Activated B cell treated with CpG ODN at 0.5 μM for 24 hours (primary cell): ENCODE data around the gene AGAP1. TPM values are rescaled to one million over a fixed set of nuclear protein-coding genes. Genes with fewer than 3 reads are reported as not detected.

Experiments used
- ATAC-seq: fragments of 200-7000 bp; cut with Tn5 transposase; one replicate; pipeline ENCODE4 v1.10.0; 2021; ENCODE audit warnings: low read depth, mild to moderate bottlenecking, moderate library complexity
- CTCF ChIA-PET: fragments of 350-600 bp; sonication (Branson Sonifier 250); formaldehyde crosslinking; loops from one replicate; lab custom pipeline; 2021; ENCODE audit warnings: antibody characterized with exemption; lab: Charles Lee
- POLR2A ChIA-PET: fragments of 350-600 bp; sonication (Branson Sonifier 250); formaldehyde crosslinking; loops from one replicate; lab custom pipeline; 2021; ENCODE audit warnings: antibody characterized with exemption; lab: Charles Lee
- DNase-seq: peaks from one replicate; pipeline ENCODE4 v3.0.0; 2022
- H3K27ac Mint-ChIP-seq: one replicate; pipeline ENCODE4 v1.8.0; 2020; ENCODE audit warnings: mixed read lengths
- H3K27me3 Mint-ChIP-seq: one replicate; pipeline ENCODE4 v1.8.0; 2021; ENCODE audit warnings: mixed read lengths
- H3K36me3 Mint-ChIP-seq: one replicate; pipeline ENCODE4 v1.8.0; 2021; ENCODE audit warnings: low read depth, mixed read lengths
- H3K4me1 Mint-ChIP-seq: one replicate; pipeline ENCODE4 v1.8.0; 2021; ENCODE audit warnings: mixed read lengths
- H3K4me3 Mint-ChIP-seq: one replicate; pipeline ENCODE4 v1.8.0; 2020; ENCODE audit warnings: mild to moderate bottlenecking, mixed read lengths
- H3K9me3 Mint-ChIP-seq: one replicate; pipeline ENCODE4 v1.8.0; 2020; ENCODE audit warnings: mixed read lengths
- intact Hi-C: fragments of 100-400 bp; cut with micrococcal nuclease; formaldehyde crosslinking; loops from one replicate; pipeline ENCODE4 v1.15.1; 2024
- total RNA-seq: library from RNA; stranded (reverse); gene quantifications from 2 replicates; pipeline ENCODE4 v1.2.3, GENCODE V29; 2022
- TF ChIP-seq, protein P1 (sequence below): fragments of 200-600 bp; IDR thresholded peaks from one replicate; pipeline ENCODE4 v1.8.0; 2022; ENCODE audit warnings: antibody characterized with exemption, mild to moderate bottlenecking

AGAP1 gene
- total RNA-seq, 1 donor from 2014 or later, result not detected

DNA sequence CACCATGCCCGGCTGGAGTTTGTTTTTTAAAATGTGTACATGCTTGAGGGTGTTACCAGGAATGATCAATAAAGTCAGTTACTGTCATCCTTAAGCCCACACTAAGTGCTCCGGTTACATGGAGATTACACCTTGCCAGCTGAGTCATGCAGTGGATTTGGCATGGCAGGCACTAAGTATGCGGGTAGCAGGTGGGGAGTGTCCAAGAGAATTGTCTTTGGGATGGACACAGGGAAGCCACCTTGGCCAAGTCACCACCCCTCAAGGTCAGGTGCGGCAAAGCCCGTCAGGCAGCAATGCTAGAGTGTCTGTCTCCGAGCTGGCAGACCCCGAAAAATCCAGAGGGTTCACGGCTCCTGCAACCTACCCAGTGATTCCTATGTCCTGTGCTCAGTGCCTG lies 619.6 kb downstream of the AGAP1 start:
- Mint-ChIP-seq H3K27ac (no peak overlapping the region), H3K9me3 (no peaks in the 10 kb centered on the region), H3K36me3 (no peaks in the 10 kb centered on the region), H3K4me1 (no peaks in the 10 kb centered on the region), H3K27me3 (peaks cover 3% of the 10 kb centered on the region), H3K4me3 (no peak overlapping the region)
- POLR2A ChIA-PET, result no interaction called here
- ATAC-seq (no peak), DNase-seq (no peak)
- CTCF ChIA-PET, result no interaction called here
- TF ChIP-seq, protein P1, sequence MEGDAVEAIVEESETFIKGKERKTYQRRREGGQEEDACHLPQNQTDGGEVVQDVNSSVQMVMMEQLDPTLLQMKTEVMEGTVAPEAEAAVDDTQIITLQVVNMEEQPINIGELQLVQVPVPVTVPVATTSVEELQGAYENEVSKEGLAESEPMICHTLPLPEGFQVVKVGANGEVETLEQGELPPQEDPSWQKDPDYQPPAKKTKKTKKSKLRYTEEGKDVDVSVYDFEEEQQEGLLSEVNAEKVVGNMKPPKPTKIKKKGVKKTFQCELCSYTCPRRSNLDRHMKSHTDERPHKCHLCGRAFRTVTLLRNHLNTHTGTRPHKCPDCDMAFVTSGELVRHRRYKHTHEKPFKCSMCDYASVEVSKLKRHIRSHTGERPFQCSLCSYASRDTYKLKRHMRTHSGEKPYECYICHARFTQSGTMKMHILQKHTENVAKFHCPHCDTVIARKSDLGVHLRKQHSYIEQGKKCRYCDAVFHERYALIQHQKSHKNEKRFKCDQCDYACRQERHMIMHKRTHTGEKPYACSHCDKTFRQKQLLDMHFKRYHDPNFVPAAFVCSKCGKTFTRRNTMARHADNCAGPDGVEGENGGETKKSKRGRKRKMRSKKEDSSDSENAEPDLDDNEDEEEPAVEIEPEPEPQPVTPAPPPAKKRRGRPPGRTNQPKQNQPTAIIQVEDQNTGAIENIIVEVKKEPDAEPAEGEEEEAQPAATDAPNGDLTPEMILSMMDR, result no peak
- intact Hi-C loops, result no loop called here

DNA sequence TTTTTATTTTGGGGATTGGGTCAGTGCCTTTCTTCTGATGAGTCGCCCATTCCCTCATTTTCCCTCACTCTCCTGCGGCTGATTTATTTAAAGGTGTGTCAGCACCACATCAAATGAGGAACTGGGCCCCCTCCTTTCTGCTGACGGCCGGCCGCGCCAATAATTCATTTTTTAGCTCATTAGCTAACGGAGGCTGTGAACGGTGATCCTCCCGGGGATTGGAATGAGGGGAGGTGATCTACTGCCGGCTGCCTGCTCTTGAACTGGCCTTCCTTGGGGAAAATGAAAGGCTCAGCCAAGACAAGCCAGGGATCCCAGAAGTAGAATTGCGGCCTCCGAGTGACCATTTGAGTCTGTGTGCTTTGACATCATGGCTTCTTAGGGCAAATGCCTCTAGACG lies 620.1 kb downstream of the AGAP1 start:
- TF ChIP-seq, protein P1, result no peak

DNA sequence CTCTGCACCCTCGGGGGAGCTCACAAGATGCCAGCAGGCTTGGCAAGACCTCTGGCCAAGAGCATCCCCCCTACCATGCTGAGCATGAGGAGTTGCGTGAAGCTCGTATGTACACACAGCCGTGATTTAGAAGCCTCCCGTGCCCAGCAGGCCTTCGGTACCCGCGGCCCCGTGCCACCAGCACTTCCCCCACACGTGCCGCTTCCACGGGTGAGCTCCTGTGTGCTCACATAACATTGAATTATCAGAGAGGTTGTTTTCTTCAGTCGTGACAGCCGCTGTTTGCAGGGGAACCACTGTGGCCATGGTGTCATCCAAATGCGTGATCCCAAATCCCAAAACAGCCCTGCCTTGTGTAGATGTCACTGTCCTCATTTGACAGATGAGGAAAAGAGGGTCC lies 621.1 kb downstream of the AGAP1 start:
- Mint-ChIP-seq H3K4me3 (no peak overlapping the region), H3K27ac (no peak overlapping the region), H3K27me3 (no peaks in the 10 kb centered on the region), H3K4me1 (no peaks in the 10 kb centered on the region), H3K9me3 (no peaks in the 10 kb centered on the region), H3K36me3 (no peaks in the 10 kb centered on the region)
- CTCF ChIA-PET, result no interaction called here
- no peak for DNase-seq
- intact Hi-C loops, result no loop called here
- TF ChIP-seq, protein P1, result no peak
- POLR2A ChIA-PET, result no interaction called here
- no peak for ATAC-seq

More for the DNA sequence above, 620.1 kb downstream of the AGAP1 start:
- ChIA-PET CTCF (no interaction called here), POLR2A (no interaction called here)
- Mint-ChIP-seq H3K27me3 (peaks cover 3% of the 10 kb centered on the region), H3K9me3 (no peaks in the 10 kb centered on the region), H3K4me3 (no peak overlapping the region), H3K4me1 (no peaks in the 10 kb centered on the region), H3K36me3 (no peaks in the 10 kb centered on the region), H3K27ac (no peak overlapping the region)
- ATAC-seq, result no peak
- DNase-seq, result no peak
- intact Hi-C loops, result no loop called here

DNA sequence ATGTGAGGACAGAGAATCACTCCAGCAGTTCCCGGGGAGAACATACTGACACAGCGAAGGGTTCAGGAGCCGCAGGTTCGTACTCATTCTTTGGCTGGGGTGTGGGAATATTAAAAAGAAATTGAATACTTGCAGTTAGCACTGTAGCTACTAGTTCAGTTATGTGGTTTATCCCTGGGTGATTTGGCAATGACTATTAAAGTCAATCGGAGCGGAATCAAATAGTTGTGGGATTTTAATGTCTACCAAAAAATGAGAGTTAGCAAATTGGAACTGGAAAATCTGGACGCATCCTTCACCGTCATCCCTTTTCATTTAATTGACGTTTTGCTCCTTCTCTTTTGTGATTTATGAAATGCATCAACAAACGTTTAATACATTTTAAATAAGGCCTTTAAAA lies 623.6 kb downstream of the AGAP1 start:
- no peaks in the 10 kb centered on the region for H3K36me3 Mint-ChIP-seq
- ATAC-seq (no peak), DNase-seq (no peak)
- no peaks in the 10 kb centered on the region for H3K4me1 Mint-ChIP-seq
- H3K27ac Mint-ChIP-seq, result no peak overlapping the region
- H3K4me3 Mint-ChIP-seq, result no peak overlapping the region
- POLR2A ChIA-PET, result no interaction called here
- H3K27me3 Mint-ChIP-seq, result no peaks in the 10 kb centered on the region
- CTCF ChIA-PET, result no interaction called here
- intact Hi-C loops, result no loop called here
- TF ChIP-seq, protein P1, result no peak
- H3K9me3 Mint-ChIP-seq, result no peaks in the 10 kb centered on the region

DNA sequence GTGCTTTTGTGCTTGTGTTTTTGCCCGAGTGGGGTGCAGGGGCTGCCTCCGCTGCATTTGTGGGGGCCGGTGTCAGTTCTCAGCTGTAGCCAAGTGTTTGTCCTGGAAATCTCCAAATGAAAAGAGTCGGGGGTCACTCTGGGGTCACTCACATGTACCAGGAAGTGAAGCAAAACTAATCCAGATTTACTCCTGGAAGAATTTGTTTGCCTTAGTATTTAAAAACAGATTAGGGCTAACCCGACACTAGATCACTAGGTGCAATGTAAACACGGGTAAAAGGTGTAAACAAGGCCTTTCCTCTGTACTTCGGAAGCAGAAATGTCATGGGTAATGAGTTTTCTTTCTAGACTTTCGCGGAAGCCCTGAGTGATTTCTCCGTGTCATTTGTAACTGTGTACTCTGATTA lies 624.0 kb downstream of the AGAP1 start:
- POLR2A ChIA-PET, result no interaction called here
- Mint-ChIP-seq H3K36me3 (no peaks in the 10 kb centered on the region), H3K9me3 (no peaks in the 10 kb centered on the region), H3K27ac (no peak overlapping the region), H3K4me3 (no peak overlapping the region), H3K4me1 (no peaks in the 10 kb centered on the region), H3K27me3 (no peaks in the 10 kb centered on the region)
- ATAC-seq (no peak), DNase-seq (no peak)
- TF ChIP-seq, protein P1, result no peak
- CTCF ChIA-PET, result no interaction called here
- intact Hi-C loops, result no loop called here
